Regular cardiac myocyte (primary cell): Measurements from ENCODE around the gene SULT1A3. TPM values are rescaled to one million over a fixed set of nuclear protein-coding genes. Genes with fewer than 3 reads are reported as not detected.

Experiments
- total RNA-seq: library from RNA; depleted of rRNA; stranded (reverse); fragments of >200 nt; gene quantifications from 2 replicates; pipeline ENCODE4 v1.2.3, GENCODE V29; 2014

SULT1A3 gene
- 1.9 and 2.3 TPM in 2 replicates for total RNA-seq

DNA sequence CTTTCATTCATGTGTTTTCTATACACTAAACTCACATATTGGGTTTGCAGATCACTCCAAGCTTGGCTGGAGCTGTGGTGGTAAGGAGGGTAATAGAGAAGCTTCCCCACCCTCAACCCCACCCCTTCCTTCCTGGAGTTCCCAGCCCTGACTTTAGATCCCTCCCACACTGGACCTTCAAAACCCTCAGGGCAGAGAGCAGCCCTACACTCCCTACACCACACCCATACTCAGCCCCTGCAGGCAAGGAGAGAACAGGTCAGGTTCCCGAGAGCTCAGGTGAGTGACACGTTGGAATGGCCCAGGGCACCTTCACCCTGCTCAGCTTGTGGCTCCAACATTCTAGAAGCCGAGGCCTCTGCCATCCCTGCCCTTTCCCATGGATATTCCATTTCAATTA is at the start of gene SULT1A3:
Gene SULT1A3, plus strand, starts transcription at position 207 of the 400 bp plus-strand sequence. CDS start 1,474 bp downstream, outside the sequence.

DNA sequence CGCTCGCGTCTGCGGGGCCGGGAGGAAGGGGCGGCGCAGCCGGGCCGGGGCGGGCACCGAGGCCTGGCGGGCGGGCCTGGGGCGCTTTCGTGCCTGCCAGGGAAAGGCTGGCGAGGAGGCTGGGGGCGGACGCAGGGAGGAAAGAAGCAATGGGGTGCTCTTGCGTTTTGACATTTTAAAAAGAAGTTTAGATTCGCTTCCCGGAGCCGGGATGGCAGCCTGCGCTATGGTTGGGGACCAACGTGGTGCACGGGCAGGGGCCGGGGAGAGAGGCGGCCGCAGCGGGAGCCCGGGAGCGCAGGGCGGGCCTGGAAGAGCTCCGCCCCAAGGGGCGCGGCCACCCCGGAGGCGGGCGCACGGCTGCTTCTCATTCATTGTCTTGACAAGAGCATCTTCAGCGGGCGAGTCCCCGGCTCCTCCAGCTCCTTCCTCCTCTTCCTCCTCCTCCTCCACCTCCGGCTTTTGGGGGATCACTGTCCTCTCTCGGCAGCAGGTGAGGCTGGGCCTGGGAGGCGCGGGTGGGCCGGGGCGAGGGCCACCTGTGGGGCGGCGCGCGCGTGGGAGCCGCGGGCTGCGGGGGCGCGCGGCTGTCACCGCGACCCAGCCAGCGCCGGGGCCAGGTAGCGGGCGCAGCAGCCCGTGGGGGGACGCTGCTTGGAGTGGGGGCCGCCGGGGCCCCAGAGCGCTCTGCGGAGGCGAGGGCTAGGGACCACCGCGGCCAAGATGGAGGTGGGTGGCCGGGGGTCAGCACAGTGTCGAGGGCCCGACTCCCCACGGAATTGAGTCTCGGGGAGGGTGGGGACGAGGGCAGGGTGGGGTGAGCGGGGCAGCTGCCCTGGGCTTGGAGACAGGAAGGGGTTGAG is 15.6 kb upstream of the SULT1A3 start, which contains the start of gene CORO1A:
Gene CORO1A, plus strand, starts transcription at position 370 of the 863 bp plus-strand sequence. CDS start 1,608 bp downstream, outside the sequence.

DNA sequence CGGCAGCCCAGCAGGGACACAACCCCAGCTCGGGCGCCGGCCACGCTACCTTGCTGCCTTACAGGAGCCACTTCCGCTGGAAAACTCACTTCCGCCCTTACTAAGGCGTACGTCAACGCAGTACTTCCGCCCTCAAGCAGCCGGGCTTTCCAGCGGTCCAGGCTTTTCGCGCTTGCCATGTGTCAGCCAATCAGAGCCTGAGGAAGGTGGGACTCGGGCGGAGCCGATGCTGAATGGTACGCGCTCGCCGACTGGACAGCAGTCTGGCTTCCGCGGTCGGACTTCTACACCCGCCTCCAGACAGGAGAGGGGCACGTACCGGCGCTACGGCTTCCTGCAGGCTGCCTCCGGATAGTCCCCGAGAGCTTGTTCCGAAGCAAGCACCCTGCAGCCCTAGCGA is 5.4 kb upstream of the SULT1A3 start, which contains the start of the genes BOLA2B and SLX1A:
Gene BOLA2B, minus strand, starts transcription at position 52 of the 400 bp plus-strand sequence. CDS start 71 bp downstream, outside the sequence.
Gene SLX1A, plus strand, starts transcription at position 261 of the 400 bp plus-strand sequence. CDS start 210 bp downstream, outside the sequence.

DNA sequence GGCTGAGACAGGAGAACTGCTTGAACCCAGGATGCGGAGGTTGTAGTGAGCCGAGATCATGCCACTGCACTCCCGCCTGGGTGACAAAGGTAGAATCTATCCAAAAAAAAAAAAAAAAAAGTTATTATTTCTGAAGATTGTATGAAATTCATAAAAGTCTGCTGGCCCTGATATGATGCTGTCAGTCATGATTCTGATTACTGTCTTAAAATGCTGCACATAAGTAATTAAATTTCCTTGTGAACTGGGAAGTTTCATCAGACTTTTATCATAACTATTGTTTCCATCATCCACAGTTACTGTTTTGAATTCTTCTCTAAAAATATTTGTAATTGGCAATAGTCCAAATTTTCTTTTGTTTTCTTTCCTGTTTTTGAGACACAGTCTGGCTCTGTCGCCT is 49.3 kb downstream of the SULT1A3 start, which contains the start of gene NPIPB13:
Gene NPIPB13, minus strand, starts transcription at position 101 of the 400 bp plus-strand sequence. CDS start 2,906 bp downstream, outside the sequence.

Other genes with a start within 250 kb of the SULT1A3 start
- 72.7 and 84.9 TPM in 2 replicates for gene TMEM219, start 237.2 kb upstream of the SULT1A3 start, total RNA-seq
- gene TAOK2, start 225.4 kb upstream of the SULT1A3 start, total RNA-seq = 54.1 and 74.6 TPM in 2 replicates
- gene HIRIP3, start 203.6 kb upstream of the SULT1A3 start, total RNA-seq = 5.1 and 15.0 TPM in 2 replicates
- gene INO80E, start 203.0 kb upstream of the SULT1A3 start, total RNA-seq = 19.4 and 20.5 TPM in 2 replicates
- under 0.01 TPM in 1 of 2 replicates, not detected in the other for gene DOC2A, start 188.2 kb upstream of the SULT1A3 start, total RNA-seq
- gene C16orf92, start 176.1 kb upstream of the SULT1A3 start, total RNA-seq = not detected in 2 replicates
- gene TLCD3B, start 168.0 kb upstream of the SULT1A3 start, total RNA-seq = 0.19 TPM in 1 of 2 replicates, not detected in the other
- gene ALDOA, start 133.5 kb upstream of the SULT1A3 start, total RNA-seq = 670 and 1,196 TPM in 2 replicates
- 149 and 295 TPM in 2 replicates for gene PPP4C, start 123.3 kb upstream of the SULT1A3 start, total RNA-seq
- 0.19 and 0.28 TPM in 2 replicates for gene TBX6, start 107.3 kb upstream of the SULT1A3 start, total RNA-seq
- gene YPEL3, start 103.0 kb upstream of the SULT1A3 start, total RNA-seq = 10.4 and 18.3 TPM in 2 replicates
- gene GDPD3, start 85.7 kb upstream of the SULT1A3 start, total RNA-seq = 0.56 and 0.77 TPM in 2 replicates
- 38.9 and 46.2 TPM in 2 replicates for gene MAPK3, start 76.0 kb upstream of the SULT1A3 start, total RNA-seq
- gene CORO1A, start 15.7 kb upstream of the SULT1A3 start, total RNA-seq = 0.28 and 3.3 TPM in 2 replicates
- 126 and 208 TPM in 2 replicates for gene BOLA2B, start 5.6 kb upstream of the SULT1A3 start, total RNA-seq
- 13.5 and 18.8 TPM in 2 replicates for gene SLX1A, start 5.4 kb upstream of the SULT1A3 start, total RNA-seq
- 0.58 and 1.4 TPM in 2 replicates for gene NPIPB13, start 49.2 kb downstream of the SULT1A3 start, total RNA-seq
- gene CD2BP2, start 156.1 kb downstream of the SULT1A3 start, total RNA-seq = 27.3 and 45.8 TPM in 2 replicates
- gene TBC1D10B, start 171.2 kb downstream of the SULT1A3 start, total RNA-seq = 19.2 and 38.0 TPM in 2 replicates
- gene MYL11, start 175.5 kb downstream of the SULT1A3 start, total RNA-seq = not detected in 2 replicates
- not detected in 2 replicates for gene SEPTIN1, start 183.3 kb downstream of the SULT1A3 start, total RNA-seq
- 6.5 and 6.8 TPM in 2 replicates for gene ZNF48, start 196.2 kb downstream of the SULT1A3 start, total RNA-seq
- 12.7 and 21.1 TPM in 2 replicates for gene ZNF771, start 208.4 kb downstream of the SULT1A3 start, total RNA-seq
- 10.4 and 38.0 TPM in 2 replicates for gene DCTPP1, start 230.8 kb downstream of the SULT1A3 start, total RNA-seq
- gene SEPHS2, start 246.6 kb downstream of the SULT1A3 start, total RNA-seq = 6.5 and 28.4 TPM in 2 replicates